ENCODE data around the gene CNKSR1. TPM values are rescaled to one million over a fixed set of nuclear protein-coding genes. Genes with fewer than 3 reads are reported as not detected.

The CNKSR1 gene
- total RNA-seq, 1 experiment from 2014 or later: 32.1 TPM

DNA sequence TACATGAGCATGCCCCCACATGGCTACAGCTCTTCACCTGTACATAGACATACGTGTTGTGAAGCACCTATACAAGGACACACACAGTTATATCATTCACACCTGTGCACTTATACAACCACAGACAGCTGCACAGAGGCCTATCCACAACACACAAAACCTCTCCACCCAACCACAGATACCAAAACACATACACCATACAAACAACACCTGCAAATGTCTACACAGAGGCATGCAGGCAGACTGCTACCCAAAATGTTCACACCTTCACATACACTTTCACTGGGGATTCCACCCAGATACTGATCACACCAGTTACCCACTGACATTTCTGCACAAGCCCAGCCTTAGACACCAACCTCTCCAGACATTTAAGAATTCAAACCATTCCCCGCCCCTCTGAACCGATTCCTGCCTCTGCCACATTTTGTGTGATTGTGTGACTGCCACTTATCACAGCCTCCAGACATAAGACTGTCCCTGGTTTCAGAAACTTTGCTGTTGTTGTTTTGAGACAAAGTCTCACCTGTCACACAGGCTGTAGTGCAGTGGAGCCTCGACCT lies 10.5 kb upstream of the CNKSR1 start:
- Histone ChIP-seq H3K27me3 (ENCODE audit: low read length) (no peaks in the 10 kb centered on the region), H3K79me2 (ENCODE audit: low read length) (peaks cover 19% of the 10 kb centered on the region), H4K20me1 (ENCODE audit: low read length) (no peaks in the 10 kb centered on the region), H3K4me3 (ENCODE audit: low read length) (no peak overlapping the region), H3K36me3 (ENCODE audit: low read depth, low read length) (no peaks in the 10 kb centered on the region), H2AFZ (ENCODE audit: low read length) (no peak overlapping the region), H3K4me1 (ENCODE audit: insufficient read depth, low read length) (peaks cover 11% of the 10 kb centered on the region), H3K4me2 (ENCODE audit: low read length) (no peak overlapping the region), H3K27ac (ENCODE audit: low read length) (no peak overlapping the region), H3F3A (ENCODE audit: low read length, unreplicated experiment) (no peaks in the 10 kb centered on the region), H3K9ac (ENCODE audit: low read length) (no peak overlapping the region), H3K9me2 (replicated peaks; ENCODE audit: low read length) (no peaks in the 10 kb centered on the region), H3K9me3 (ENCODE audit: low read length) (no peaks in the 10 kb centered on the region)
- ATAC-seq: no peak
- POLR2A ChIA-PET (ENCODE audit: unreplicated experiment): no interaction called here
- intact Hi-C loops (cut with micrococcal nuclease): no loop called here
- TF ChIP-seq, protein P1, sequence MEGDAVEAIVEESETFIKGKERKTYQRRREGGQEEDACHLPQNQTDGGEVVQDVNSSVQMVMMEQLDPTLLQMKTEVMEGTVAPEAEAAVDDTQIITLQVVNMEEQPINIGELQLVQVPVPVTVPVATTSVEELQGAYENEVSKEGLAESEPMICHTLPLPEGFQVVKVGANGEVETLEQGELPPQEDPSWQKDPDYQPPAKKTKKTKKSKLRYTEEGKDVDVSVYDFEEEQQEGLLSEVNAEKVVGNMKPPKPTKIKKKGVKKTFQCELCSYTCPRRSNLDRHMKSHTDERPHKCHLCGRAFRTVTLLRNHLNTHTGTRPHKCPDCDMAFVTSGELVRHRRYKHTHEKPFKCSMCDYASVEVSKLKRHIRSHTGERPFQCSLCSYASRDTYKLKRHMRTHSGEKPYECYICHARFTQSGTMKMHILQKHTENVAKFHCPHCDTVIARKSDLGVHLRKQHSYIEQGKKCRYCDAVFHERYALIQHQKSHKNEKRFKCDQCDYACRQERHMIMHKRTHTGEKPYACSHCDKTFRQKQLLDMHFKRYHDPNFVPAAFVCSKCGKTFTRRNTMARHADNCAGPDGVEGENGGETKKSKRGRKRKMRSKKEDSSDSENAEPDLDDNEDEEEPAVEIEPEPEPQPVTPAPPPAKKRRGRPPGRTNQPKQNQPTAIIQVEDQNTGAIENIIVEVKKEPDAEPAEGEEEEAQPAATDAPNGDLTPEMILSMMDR (conservative IDR thresholded peaks at IDR 0.05; ENCODE audit: low read depth, low read length): no peak
- TF ChIP-seq EZH2 (IDR thresholded peaks at IDR 0.05; ENCODE audit: low read length, unreplicated experiment) (no peak), EZH2phosphoT487 (IDR thresholded peaks at IDR 0.05; ENCODE audit: borderline replicate concordance, low read length) (no peak)
- CTCF ChIA-PET: no interaction called here
- DNase-seq: no peak
- BruUV-seq (replicated peaks): no TSS peak

DNA sequence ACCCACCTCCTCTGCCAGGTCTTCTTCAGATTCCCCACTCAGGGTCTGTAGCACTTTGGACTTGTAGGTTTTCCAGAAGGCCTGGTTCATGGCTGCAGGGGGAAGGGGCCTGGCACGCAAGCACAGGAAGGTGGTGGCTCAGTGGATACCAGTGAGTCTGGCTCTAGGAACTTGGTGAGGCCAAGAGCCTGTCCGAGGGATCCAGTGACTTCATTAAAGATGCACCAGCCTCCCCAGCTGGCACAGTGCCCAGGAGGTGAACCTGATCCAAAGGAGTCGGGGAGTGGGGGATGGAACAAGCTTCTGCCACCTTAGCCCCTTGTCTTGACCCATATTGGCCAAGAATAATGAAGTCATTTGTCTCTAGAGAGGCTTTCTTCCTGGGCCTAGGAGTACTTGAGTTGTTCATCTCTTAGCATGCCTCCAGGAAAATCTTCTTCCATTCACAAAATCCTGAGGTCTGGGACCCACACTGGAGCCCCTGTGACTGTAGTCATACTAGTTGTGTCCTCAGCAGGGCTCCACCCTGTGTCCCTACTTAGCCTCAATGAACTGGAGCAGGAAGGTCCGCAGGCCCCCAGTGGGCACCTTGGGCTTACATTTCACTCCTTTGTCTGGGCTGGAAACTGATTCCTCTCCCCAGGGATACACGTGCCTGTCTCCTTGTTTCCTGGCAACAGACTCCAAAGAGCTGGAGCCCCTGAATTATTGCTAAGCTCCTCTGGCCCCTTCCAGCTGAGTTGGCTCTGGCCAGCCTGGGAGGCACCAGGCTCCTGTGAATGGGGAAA lies 8.7 kb upstream of the CNKSR1 start, which contains the start of gene C1orf232:
Gene C1orf232, minus strand, starts transcription at position 554 of the 788 bp plus-strand sequence. Its CDS starts 464 bp downstream, at position 90.
- Histone ChIP-seq H2AFZ (ENCODE audit: low read length) (peak within 1 kb of the TSS; percentile 97), H3K36me3 (ENCODE audit: low read depth, low read length) (no peaks in the 10 kb centered on the region), H3K27ac (ENCODE audit: low read length) (peak within 1 kb of the TSS; percentile 72), H3K27me3 (ENCODE audit: low read length) (no peaks in the 10 kb centered on the region), H3F3A (ENCODE audit: low read length, unreplicated experiment) (no peaks in the 10 kb centered on the region), H3K4me1 (ENCODE audit: insufficient read depth, low read length) (peaks cover 11% of the 10 kb centered on the region), H3K79me2 (ENCODE audit: low read length) (peaks cover 19% of the 10 kb centered on the region), H3K9ac (ENCODE audit: low read length) (peak within 1 kb of the TSS; percentile 99), H3K4me3 (ENCODE audit: low read length) (peak within 1 kb of the TSS; percentile 98), H4K20me1 (ENCODE audit: low read length) (no peaks in the 10 kb centered on the region), H3K4me2 (ENCODE audit: low read length) (peak within 1 kb of the TSS; percentile 97), H3K9me2 (replicated peaks; ENCODE audit: low read length) (no peaks in the 10 kb centered on the region), H3K9me3 (ENCODE audit: low read length) (no peaks in the 10 kb centered on the region)
- ChIA-PET CTCF (interaction anchor here (1.0 kb wide), 1 partner anchor 57 kb away, joined by 3 read pairs; the partner anchor contains the start of gene PDIK1L), POLR2A (ENCODE audit: unreplicated experiment) (no interaction called here)
- BruUV-seq (replicated peaks): no TSS peak
- no peak for TF ChIP-seq EZH2phosphoT487 (IDR thresholded peaks at IDR 0.05; ENCODE audit: borderline replicate concordance, low read length)
- DNase-seq (no peak), ATAC-seq (no peak)
- intact Hi-C loops (cut with micrococcal nuclease): loop anchor here (1.0 to 2.0 kb wide), 3 partner anchors 66 to 153 kb away; partner anchors contain the start of gene CEP85

DNA sequence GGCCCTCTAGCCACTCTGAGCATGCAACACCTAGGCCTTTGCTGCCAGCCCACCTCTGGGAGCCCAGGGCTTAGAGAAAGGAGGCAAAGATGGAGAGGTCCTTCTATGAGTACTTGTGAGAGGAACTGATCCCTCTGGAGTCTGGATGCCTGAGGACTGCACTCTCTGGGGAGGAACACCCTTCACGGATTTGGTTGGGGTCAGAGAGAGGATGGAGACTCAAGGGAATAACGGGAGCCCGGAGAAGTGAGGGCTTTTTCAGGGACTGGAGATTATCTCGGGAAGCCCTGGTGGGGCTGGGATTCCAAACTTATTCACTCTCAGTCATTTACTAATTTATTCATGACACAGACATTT lies 8.1 kb upstream of the CNKSR1 start:
- no TSS peak for BruUV-seq (replicated peaks)
- peaks cover 11% of the 10 kb centered on the region for H3K4me1 ChIP-seq (ENCODE audit: insufficient read depth, low read length)
- peak overlapping the region; percentile 98; the same call in 1 of the 2 replicates for H3K4me3 ChIP-seq (ENCODE audit: low read length)
- ChIA-PET CTCF (interaction anchor here (1.0 to 1.6 kb wide), 4 partner anchors 24 to 110 kb away, joined by 3 to 23 read pairs (median 4); partner anchors contain the start of genes CEP85 and PDIK1L), POLR2A (ENCODE audit: unreplicated experiment) (interaction anchor here (0.6 kb wide), 1 partner anchor 937 kb away, joined by 4 read pairs; the partner anchor contains the start of gene SYF2)
- no peaks in the 10 kb centered on the region for H4K20me1 ChIP-seq (ENCODE audit: low read length)
- H3K79me2 ChIP-seq (ENCODE audit: low read length): peaks cover 19% of the 10 kb centered on the region
- intact Hi-C loops (cut with micrococcal nuclease): loop anchor here (1.0 to 2.0 kb wide), 3 partner anchors 66 to 152 kb away; partner anchors contain the start of gene CEP85
- H3K27ac ChIP-seq (ENCODE audit: low read length): no peak overlapping the region
- peak overlapping the region; percentile 97 for H2AFZ ChIP-seq (ENCODE audit: low read length)
- no peak overlapping the region for H3K9ac ChIP-seq (ENCODE audit: low read length)
- no peaks in the 10 kb centered on the region for H3K9me3 ChIP-seq (ENCODE audit: low read length)
- TF ChIP-seq EZH2 (IDR thresholded peaks at IDR 0.05; ENCODE audit: low read length, unreplicated experiment) (no peak), EZH2phosphoT487 (IDR thresholded peaks at IDR 0.05; ENCODE audit: borderline replicate concordance, low read length) (no peak)
- TF ChIP-seq, protein P1 (conservative IDR thresholded peaks at IDR 0.05; ENCODE audit: low read depth, low read length): no peak
- H3K36me3 ChIP-seq (ENCODE audit: low read depth, low read length): no peaks in the 10 kb centered on the region
- H3K27me3 ChIP-seq (ENCODE audit: low read length): no peaks in the 10 kb centered on the region
- no peaks in the 10 kb centered on the region for H3K9me2 ChIP-seq (replicated peaks; ENCODE audit: low read length)
- ATAC-seq: no peak
- DNase-seq: no peak
- H3F3A ChIP-seq (ENCODE audit: low read length, unreplicated experiment): no peaks in the 10 kb centered on the region
- peak overlapping the region; percentile 97 for H3K4me2 ChIP-seq (ENCODE audit: low read length)

Data from PC-3 (cell line).